ENCODE measurements around the gene MUS81.
"Not testable (repeated sequence)": the region's sequence is repeated elsewhere in the genome, so short reads cannot be mapped to it uniquely, and the experiment has no call there.

MUS81 gene

GRCh38 chr11:65860278-65861164 lies at the start of gene MUS81:
MUS81 (plus strand) TSS chr11:65860433; CDS start chr11:65860754, 321 bp downstream.
- DNase-seq (ENCODE audit: low read depth in 2 of 2): peak; percentile 92 to 95

GRCh38 chr11:65811764-65812475 lies 48.3 kb upstream of the MUS81 start:
- DNase-seq (ENCODE audit: low read depth in 2 of 2): no peak

- no peak for DNase-seq (ENCODE audit: low read depth in 2 of 2)
Measured at GRCh38 chr11:65814131-65814985, 45.9 kb upstream of the MUS81 start.

- no peak for DNase-seq (ENCODE audit: low read depth in 2 of 2)
Measured at GRCh38 chr11:65814986-65815565, 45.2 kb upstream of the MUS81 start.

GRCh38 chr11:65816696-65817095 lies 43.5 kb upstream of the MUS81 start:
- DNase-seq (ENCODE audit: low read depth in 2 of 2): no peak

- no peak for DNase-seq (ENCODE audit: low read depth in 2 of 2)
Measured at GRCh38 chr11:65817312-65817834, 42.9 kb upstream of the MUS81 start.

GRCh38 chr11:65817835-65818680 lies 42.2 kb upstream of the MUS81 start:
- DNase-seq (ENCODE audit: low read depth in 2 of 2): peak; percentile 94 to 96

GRCh38 chr11:65821107-65821506 lies 39.1 kb upstream of the MUS81 start:
- no peak for DNase-seq (ENCODE audit: low read depth in 2 of 2)

- DNase-seq (ENCODE audit: low read depth in 2 of 2): no peak
Measured at GRCh38 chr11:65822776-65823528, 37.3 kb upstream of the MUS81 start.

GRCh38 chr11:65826984-65827735 lies 33.1 kb upstream of the MUS81 start:
- no peak for DNase-seq (ENCODE audit: low read depth in 2 of 2)

GRCh38 chr11:65829459-65829858 lies 30.8 kb upstream of the MUS81 start:
- no peak for DNase-seq (ENCODE audit: low read depth in 2 of 2)

GRCh38 chr11:65832231-65832630 lies 28.0 kb upstream of the MUS81 start:
- not testable (repeated sequence) for DNase-seq (ENCODE audit: low read depth in 2 of 2)

GRCh38 chr11:65833297-65834030 lies 26.8 kb upstream of the MUS81 start, which contains the start of gene SNX32:
SNX32 (plus strand) TSS chr11:65833963; CDS start chr11:65834066, 103 bp downstream.
- peak; percentile 90 to 94 for DNase-seq (ENCODE audit: low read depth in 2 of 2)

- DNase-seq (ENCODE audit: low read depth in 2 of 2): no peak
Measured at GRCh38 chr11:65834202-65834601, 26.0 kb upstream of the MUS81 start.

GRCh38 chr11:65842144-65842543 lies 18.1 kb upstream of the MUS81 start:
- DNase-seq (ENCODE audit: low read depth in 2 of 2): no peak

GRCh38 chr11:65843811-65844210 lies 16.4 kb upstream of the MUS81 start:
- DNase-seq (ENCODE audit: low read depth in 2 of 2): no peak

- DNase-seq (ENCODE audit: low read depth in 2 of 2): no peak
Measured at GRCh38 chr11:65844231-65844872, 15.9 kb upstream of the MUS81 start.

- DNase-seq (ENCODE audit: low read depth in 2 of 2): no peak
Measured at GRCh38 chr11:65847746-65848145, 12.5 kb upstream of the MUS81 start.
